ENCODE results near the gene ETV3.
"Not testable (repeated sequence)": the region's sequence is repeated elsewhere in the genome, so short reads cannot be mapped to it uniquely, and the experiment has no call there.

ETV3 gene

GRCh38 chr1:157138220-157139051, at the start of gene ETV3:
Gene ETV3, minus strand, starts transcription at chr1:157138395. Its CDS starts 2,043 bp downstream, at chr1:157136352.
- in situ Hi-C loops (cut with HindIII; ENCODE audit: low sequenced_read_pairs): no loop called here

- in situ Hi-C loops (cut with HindIII; ENCODE audit: low sequenced_read_pairs): no loop called here
Measured at GRCh38 chr1:157186281-157186992, 48.2 kb upstream of the ETV3 start.

GRCh38 chr1:157183870-157184269, 45.7 kb upstream of the ETV3 start:
- in situ Hi-C loops (cut with HindIII; ENCODE audit: low sequenced_read_pairs): no loop called here

- in situ Hi-C loops (cut with HindIII; ENCODE audit: low sequenced_read_pairs): not testable (repeated sequence)
Measured at GRCh38 chr1:157182371-157182770, 44.2 kb upstream of the ETV3 start.

- in situ Hi-C loops (cut with HindIII; ENCODE audit: low sequenced_read_pairs): no loop called here
Measured at GRCh38 chr1:157181790-157182189, 43.6 kb upstream of the ETV3 start.

- in situ Hi-C loops (cut with HindIII; ENCODE audit: low sequenced_read_pairs): no loop called here
Measured at GRCh38 chr1:157181258-157181657, 43.1 kb upstream of the ETV3 start.

- in situ Hi-C loops (cut with HindIII; ENCODE audit: low sequenced_read_pairs): no loop called here
Measured at GRCh38 chr1:157178490-157178889, 40.3 kb upstream of the ETV3 start.

- in situ Hi-C loops (cut with HindIII; ENCODE audit: low sequenced_read_pairs): no loop called here
Measured at GRCh38 chr1:157177733-157178394, 39.7 kb upstream of the ETV3 start.

GRCh38 chr1:157176591-157177121, 38.5 kb upstream of the ETV3 start:
- in situ Hi-C loops (cut with HindIII; ENCODE audit: low sequenced_read_pairs): no loop called here

- in situ Hi-C loops (cut with HindIII; ENCODE audit: low sequenced_read_pairs): no loop called here
Measured at GRCh38 chr1:157176016-157176415, 37.8 kb upstream of the ETV3 start.

GRCh38 chr1:157173900-157174410, 35.8 kb upstream of the ETV3 start:
- in situ Hi-C loops (cut with HindIII; ENCODE audit: low sequenced_read_pairs): no loop called here

- in situ Hi-C loops (cut with HindIII; ENCODE audit: low sequenced_read_pairs): not testable (repeated sequence)
Measured at GRCh38 chr1:157173241-157173640, 35.0 kb upstream of the ETV3 start.

- in situ Hi-C loops (cut with HindIII; ENCODE audit: low sequenced_read_pairs): not testable (repeated sequence)
Measured at GRCh38 chr1:157172591-157172990, 34.4 kb upstream of the ETV3 start.

- in situ Hi-C loops (cut with HindIII; ENCODE audit: low sequenced_read_pairs): not testable (repeated sequence)
Measured at GRCh38 chr1:157171903-157172503, 33.8 kb upstream of the ETV3 start.

- in situ Hi-C loops (cut with HindIII; ENCODE audit: low sequenced_read_pairs): no loop called here
Measured at GRCh38 chr1:157170677-157171515, 32.7 kb upstream of the ETV3 start.

GRCh38 chr1:157168015-157168414, 29.8 kb upstream of the ETV3 start:
- in situ Hi-C loops (cut with HindIII; ENCODE audit: low sequenced_read_pairs): no loop called here

- in situ Hi-C loops (cut with HindIII; ENCODE audit: low sequenced_read_pairs): no loop called here
Measured at GRCh38 chr1:157167437-157167836, 29.2 kb upstream of the ETV3 start.

- in situ Hi-C loops (cut with HindIII; ENCODE audit: low sequenced_read_pairs): no loop called here
Measured at GRCh38 chr1:157166590-157166989, 28.4 kb upstream of the ETV3 start.

- in situ Hi-C loops (cut with HindIII; ENCODE audit: low sequenced_read_pairs): no loop called here
Measured at GRCh38 chr1:157163273-157164127, 25.3 kb upstream of the ETV3 start.

Measured in DLD1 (cell line).